HCT116 (cell line): Measurements from ENCODE around the gene MME. TPM values are rescaled to one million over a fixed set of nuclear protein-coding genes. Genes with fewer than 3 reads are reported as not detected.

Experiments used
- ATAC-seq: fragments of 200-7000 bp; cut with Tn5 transposase; 2 replicates; pipeline ENCODE4 v1.9.1; 2020; ENCODE audit warnings: mild to moderate bottlenecking, moderate library complexity
- BruUV-seq: library from RNA; stranded (reverse); fragments of 400-500 nt; replicated peaks from 2 replicates; lab custom pipeline; 2021; lab: Mats Ljungman, UMichigan
- CTCF ChIA-PET: fragments of 300-600 bp; sonication (Branson Sonifier 250); formaldehyde crosslinking; loops from one replicate; lab custom pipeline; 2021; ENCODE audit warnings: antibody characterized with exemption; lab: Charles Lee
- POLR2A ChIA-PET: fragments of 300-600, 350-600 bp; sonication (Branson Sonifier 250); formaldehyde crosslinking; loops from one replicate; lab custom pipeline; 2021; ENCODE audit warnings: antibody characterized with exemption; lab: Charles Lee
- RAD21 ChIA-PET, 2 experiments: fragments of 300-600 bp; sonication (Branson Sonifier 250); formaldehyde crosslinking; loops; one replicate each; lab custom pipeline; 2023; ENCODE audit warnings: low total read pairs in 2 of 2; ENCODE audit not compliant: uncharacterized antibody in 2 of 2, unreplicated experiment in 2 of 2, low non-redundant PET in 1 of 2; lab: Charles Lee
- DNase-seq: peaks from one replicate; pipeline ENCODE4 v3.0.0-alpha.2; 2010; ENCODE audit warnings: low read depth, low spot score
- H2AFZ ChIP-seq: fragments of 200-600 bp; shearing (Covaris generic), sonication (generic); 2 replicates; pipeline ENCODE4 v1.6.1; 2017; ENCODE audit warnings: low read depth, mixed run types, mixed read lengths, antibody characterized with exemption, low read length; ENCODE audit not compliant: poor library complexity, severe bottlenecking
- H3K27ac ChIP-seq: 2 replicates; pipeline ENCODE4 v1.5.1; 2012; ENCODE audit warnings: low read depth, low read length
- H3K27me3 ChIP-seq: fragments of 200-600 bp; sonication (generic); 2 replicates; pipeline ENCODE4 v1.6.1; 2016; ENCODE audit warnings: mixed run types, low read length, mixed read lengths; ENCODE audit not compliant: insufficient read depth
- H3K36me3 ChIP-seq, 2 experiments: fragments of 200-500 bp in 1 of 2; fragments of 200-600 bp in 1 of 2; sonication (Bioruptor generic) in 1 of 2; sonication (generic) in 1 of 2; 2 replicates each; pipeline versions ENCODE4 v1.5.1 to v1.6.1; 2014 to 2016; ENCODE audit warnings: low read length in 2 of 2, inconsistent platforms in 1 of 2, mixed read lengths in 1 of 2, mixed run types in 1 of 2; ENCODE audit not compliant: insufficient read depth in 2 of 2, control insufficient read depth in 1 of 2
- H3K4me1 ChIP-seq, 2 experiments: fragments of 200-600 bp in 1 of 2; sonication (generic) in 1 of 2; 2 replicates each; pipeline versions ENCODE4 v1.5.1 to v1.6.1; 2012 to 2017; ENCODE audit warnings: low read length in 2 of 2, inconsistent platforms in 1 of 2, mild to moderate bottlenecking in 1 of 2, mixed read lengths in 1 of 2, mixed run types in 1 of 2, moderate library complexity in 1 of 2; ENCODE audit not compliant: insufficient read depth in 2 of 2, control insufficient read depth in 1 of 2
- H3K4me2 ChIP-seq: fragments of 200-600 bp; sonication (generic); 2 replicates; pipeline ENCODE4 v1.6.1; 2017; ENCODE audit warnings: mixed run types, low read length, mixed read lengths
- H3K4me3 ChIP-seq, 2 experiments: fragments of 200-600 bp in 1 of 2; sonication (generic) in 1 of 2; replicated peaks in 1 of 2; 2 replicates each; pipeline ENCODE4 v1.5.1; 2011 to 2016; ENCODE audit warnings: low read length in 2 of 2, control low read depth in 1 of 2, low read depth in 1 of 2, mild to moderate bottlenecking in 1 of 2, mixed read lengths in 1 of 2, mixed run types in 1 of 2
- H3K79me2 ChIP-seq: fragments of 200-600 bp; sonication (generic); 2 replicates; pipeline ENCODE4 v1.6.1; 2017; ENCODE audit warnings: mild to moderate bottlenecking, mixed run types, low read length, moderate library complexity, mixed read lengths; ENCODE audit not compliant: insufficient read depth
- H3K9ac ChIP-seq: fragments of 200-600 bp; sonication (generic); 2 replicates; pipeline ENCODE4 v1.6.1; 2016; ENCODE audit warnings: low read length, mixed read lengths
- H3K9me2 ChIP-seq: fragments of 200-600 bp; sonication (generic), shearing (Covaris generic); 2 replicates; pipeline ENCODE4 v1.6.1; 2017; ENCODE audit warnings: mixed run types, mild to moderate bottlenecking, moderate library complexity; ENCODE audit not compliant: insufficient read depth
- H3K9me3 ChIP-seq, 2 experiments: fragments of 200-500 bp in 1 of 2; fragments of 200-600 bp in 1 of 2; sonication (Bioruptor generic) in 1 of 2; sonication (generic) in 1 of 2; 2 replicates each; pipeline ENCODE4 v1.6.1; 2014 to 2017; ENCODE audit warnings: low read length in 2 of 2, mixed read lengths in 2 of 2, inconsistent platforms in 1 of 2, low read depth in 1 of 2, mild to moderate bottlenecking in 1 of 2, mixed run types in 1 of 2, moderate library complexity in 1 of 2; ENCODE audit not compliant: control insufficient read depth in 1 of 2, insufficient read depth in 1 of 2
- H4K20me1 ChIP-seq: fragments of 200-600 bp; sonication (generic), shearing (Covaris generic); 2 replicates; pipeline ENCODE4 v1.6.1; 2017; ENCODE audit warnings: mixed run types, mild to moderate bottlenecking, moderate library complexity; ENCODE audit not compliant: insufficient read depth
- CEBPB ChIP-seq: IDR thresholded peaks from 2 replicates; pipeline ENCODE4 v1.6.1; 2012; ENCODE audit warnings: low read depth
- EGR1 ChIP-seq: IDR thresholded peaks from 2 replicates; pipeline ENCODE4 v1.6.1; 2012; ENCODE audit warnings: low read depth
- ELF1 ChIP-seq: IDR thresholded peaks from 2 replicates; pipeline ENCODE4 v1.6.1; 2012; ENCODE audit warnings: low read depth, borderline replicate concordance
- EZH2 ChIP-seq: fragments of 200-600 bp; sonication (generic); IDR thresholded peaks from 2 replicates; pipeline ENCODE4 v1.6.1; 2017; ENCODE audit warnings: antibody characterized with exemption, mixed run types
- EZH2phosphoT487 ChIP-seq: fragments of 200-600 bp; IDR thresholded peaks from 2 replicates; pipeline ENCODE4 v1.6.1; 2018; ENCODE audit warnings: antibody characterized with exemption, borderline replicate concordance
- FOSL1 ChIP-seq: IDR thresholded peaks from 2 replicates; pipeline ENCODE4 v1.6.1; 2012; ENCODE audit warnings: low read depth
- POLR2A ChIP-seq: IDR thresholded peaks from 2 replicates; pipeline ENCODE4 v1.7.0; 2011; ENCODE audit warnings: borderline replicate concordance; ENCODE audit not compliant: insufficient read depth, insufficient read length; ENCODE audit errors: extremely low read depth
- POLR2AphosphoS5 ChIP-seq: IDR thresholded peaks from 2 replicates; pipeline ENCODE4 v1.6.1; 2011; ENCODE audit warnings: mild to moderate bottlenecking, low read depth, low read length, moderate library complexity
- RAD21 ChIP-seq: IDR thresholded peaks from 2 replicates; pipeline ENCODE4 v1.6.1; 2012; ENCODE audit warnings: low read depth, mild to moderate bottlenecking
- SIN3A ChIP-seq: IDR thresholded peaks from 2 replicates; pipeline ENCODE4 v1.6.1; 2012; ENCODE audit warnings: low read depth
- SP1 ChIP-seq: IDR thresholded peaks from 2 replicates; pipeline ENCODE4 v1.6.1; 2012; ENCODE audit warnings: low read depth
- SRF ChIP-seq: IDR thresholded peaks from 2 replicates; pipeline ENCODE4 v1.6.1; 2012; ENCODE audit warnings: low read depth
- TCF7L2 ChIP-seq: IDR thresholded peaks from 2 replicates; pipeline ENCODE4 v1.7.0; 2011; ENCODE audit warnings: borderline replicate concordance, inconsistent platforms; ENCODE audit not compliant: insufficient read depth, insufficient read length; ENCODE audit errors: extremely low read depth
- YY1 ChIP-seq: IDR thresholded peaks from 2 replicates; pipeline ENCODE4 v1.6.1; 2011; ENCODE audit warnings: low read length, low read depth, moderate library complexity, mild to moderate bottlenecking; ENCODE audit not compliant: insufficient replicate concordance; ENCODE audit errors: extremely low read depth
- ZFX ChIP-seq: fragments of 450-650 bp; IDR thresholded peaks from 2 replicates; pipeline ENCODE4 v1.6.1; 2017
- ZNF274 ChIP-seq: fragments of 200-500 bp; sonication (Bioruptor generic); IDR thresholded peaks from 2 replicates; pipeline ENCODE4 v1.6.1; 2014; ENCODE audit warnings: mild to moderate bottlenecking, low read depth, low read length, inconsistent platforms
- intact Hi-C: fragments of 100-400 bp; cut with micrococcal nuclease; formaldehyde crosslinking; loops from 2 replicates; pipeline ENCODE4 v1.10.0; 2022
- total RNA-seq: library from RNA; stranded (reverse); gene quantifications from one replicate; pipeline ENCODE4 v1.2.1, GENCODE V29; 2021; ENCODE audit not compliant: unreplicated experiment
- TF ChIP-seq, protein P1 (sequence below): IDR thresholded peaks from 2 replicates; pipeline ENCODE4 v1.6.1; 2012
- TF ChIP-seq, protein P2 (sequence below): IDR thresholded peaks from 2 replicates; pipeline ENCODE4 v1.6.1; 2011; ENCODE audit warnings: mild to moderate bottlenecking, low read length, moderate library complexity; ENCODE audit not compliant: insufficient replicate concordance; ENCODE audit errors: extremely low read depth
- TF ChIP-seq, protein P3 (sequence below): IDR thresholded peaks from 2 replicates; pipeline ENCODE4 v1.6.1; 2012
- TF ChIP-seq, protein P4 (sequence below): IDR thresholded peaks from 2 replicates; pipeline ENCODE4 v1.6.1; 2012; ENCODE audit warnings: low read depth

MME gene
- total RNA-seq, 1 experiment from 2014 or later: 0.34 TPM

DNA sequence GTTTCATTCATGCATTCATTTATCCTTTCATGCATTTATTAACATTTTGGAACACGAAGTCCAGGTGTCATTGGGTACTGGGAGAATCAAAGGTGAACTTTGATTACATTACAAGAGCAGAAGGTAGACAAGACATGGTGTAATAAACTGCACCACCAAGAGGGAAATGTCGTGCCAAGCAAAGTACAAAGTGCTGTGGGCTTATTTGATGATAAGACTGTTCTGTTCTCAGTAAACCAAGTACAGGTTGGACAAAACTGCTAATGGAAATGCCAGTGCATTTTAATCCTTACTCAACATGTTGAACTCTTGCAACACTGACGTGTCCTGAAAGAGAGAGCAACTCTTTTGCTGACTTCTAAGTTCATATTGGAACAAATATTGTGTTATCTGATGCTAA is 69.4 kb downstream of the MME start:
- H3K4me2 ChIP-seq: no peak overlapping the region
- TF ChIP-seq YY1: no peak
- TF ChIP-seq, protein P1, sequence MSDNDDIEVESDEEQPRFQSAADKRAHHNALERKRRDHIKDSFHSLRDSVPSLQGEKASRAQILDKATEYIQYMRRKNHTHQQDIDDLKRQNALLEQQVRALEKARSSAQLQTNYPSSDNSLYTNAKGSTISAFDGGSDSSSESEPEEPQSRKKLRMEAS: no peak
- TF ChIP-seq SIN3A: no peak
- no peak for TF ChIP-seq TCF7L2
- TF ChIP-seq ZNF274: no peak
- TF ChIP-seq, protein P2, sequence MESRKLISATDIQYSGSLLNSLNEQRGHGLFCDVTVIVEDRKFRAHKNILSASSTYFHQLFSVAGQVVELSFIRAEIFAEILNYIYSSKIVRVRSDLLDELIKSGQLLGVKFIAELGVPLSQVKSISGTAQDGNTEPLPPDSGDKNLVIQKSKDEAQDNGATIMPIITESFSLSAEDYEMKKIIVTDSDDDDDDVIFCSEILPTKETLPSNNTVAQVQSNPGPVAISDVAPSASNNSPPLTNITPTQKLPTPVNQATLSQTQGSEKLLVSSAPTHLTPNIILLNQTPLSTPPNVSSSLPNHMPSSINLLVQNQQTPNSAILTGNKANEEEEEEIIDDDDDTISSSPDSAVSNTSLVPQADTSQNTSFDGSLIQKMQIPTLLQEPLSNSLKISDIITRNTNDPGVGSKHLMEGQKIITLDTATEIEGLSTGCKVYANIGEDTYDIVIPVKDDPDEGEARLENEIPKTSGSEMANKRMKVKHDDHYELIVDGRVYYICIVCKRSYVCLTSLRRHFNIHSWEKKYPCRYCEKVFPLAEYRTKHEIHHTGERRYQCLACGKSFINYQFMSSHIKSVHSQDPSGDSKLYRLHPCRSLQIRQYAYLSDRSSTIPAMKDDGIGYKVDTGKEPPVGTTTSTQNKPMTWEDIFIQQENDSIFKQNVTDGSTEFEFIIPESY: no peak
- no peak for TF ChIP-seq CEBPB
- TF ChIP-seq EZH2phosphoT487: no peak
- no peak for TF ChIP-seq ZFX
- TF ChIP-seq FOSL1: no peak
- no peak for TF ChIP-seq POLR2AphosphoS5
- TF ChIP-seq SRF: no peak
- no peak for TF ChIP-seq EZH2
- TF ChIP-seq SP1: no peak
- TF ChIP-seq, protein P3, sequence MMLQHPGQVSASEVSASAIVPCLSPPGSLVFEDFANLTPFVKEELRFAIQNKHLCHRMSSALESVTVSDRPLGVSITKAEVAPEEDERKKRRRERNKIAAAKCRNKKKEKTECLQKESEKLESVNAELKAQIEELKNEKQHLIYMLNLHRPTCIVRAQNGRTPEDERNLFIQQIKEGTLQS: no peak
- no peak for TF ChIP-seq EGR1
- TF ChIP-seq RAD21: no peak
- no peak for TF ChIP-seq ELF1
- TF ChIP-seq, protein P4, sequence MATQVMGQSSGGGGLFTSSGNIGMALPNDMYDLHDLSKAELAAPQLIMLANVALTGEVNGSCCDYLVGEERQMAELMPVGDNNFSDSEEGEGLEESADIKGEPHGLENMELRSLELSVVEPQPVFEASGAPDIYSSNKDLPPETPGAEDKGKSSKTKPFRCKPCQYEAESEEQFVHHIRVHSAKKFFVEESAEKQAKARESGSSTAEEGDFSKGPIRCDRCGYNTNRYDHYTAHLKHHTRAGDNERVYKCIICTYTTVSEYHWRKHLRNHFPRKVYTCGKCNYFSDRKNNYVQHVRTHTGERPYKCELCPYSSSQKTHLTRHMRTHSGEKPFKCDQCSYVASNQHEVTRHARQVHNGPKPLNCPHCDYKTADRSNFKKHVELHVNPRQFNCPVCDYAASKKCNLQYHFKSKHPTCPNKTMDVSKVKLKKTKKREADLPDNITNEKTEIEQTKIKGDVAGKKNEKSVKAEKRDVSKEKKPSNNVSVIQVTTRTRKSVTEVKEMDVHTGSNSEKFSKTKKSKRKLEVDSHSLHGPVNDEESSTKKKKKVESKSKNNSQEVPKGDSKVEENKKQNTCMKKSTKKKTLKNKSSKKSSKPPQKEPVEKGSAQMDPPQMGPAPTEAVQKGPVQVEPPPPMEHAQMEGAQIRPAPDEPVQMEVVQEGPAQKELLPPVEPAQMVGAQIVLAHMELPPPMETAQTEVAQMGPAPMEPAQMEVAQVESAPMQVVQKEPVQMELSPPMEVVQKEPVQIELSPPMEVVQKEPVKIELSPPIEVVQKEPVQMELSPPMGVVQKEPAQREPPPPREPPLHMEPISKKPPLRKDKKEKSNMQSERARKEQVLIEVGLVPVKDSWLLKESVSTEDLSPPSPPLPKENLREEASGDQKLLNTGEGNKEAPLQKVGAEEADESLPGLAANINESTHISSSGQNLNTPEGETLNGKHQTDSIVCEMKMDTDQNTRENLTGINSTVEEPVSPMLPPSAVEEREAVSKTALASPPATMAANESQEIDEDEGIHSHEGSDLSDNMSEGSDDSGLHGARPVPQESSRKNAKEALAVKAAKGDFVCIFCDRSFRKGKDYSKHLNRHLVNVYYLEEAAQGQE: no peak
- no peak for TF ChIP-seq POLR2A
- TF ChIP-seq, all 23 proteins: peak for 0
- intact Hi-C loops: no loop called here

More for the DNA sequence above, 69.4 kb downstream of the MME start:
- Histone ChIP-seq H3K9me3 (no peaks in the 10 kb centered on the region), H3K36me3 (no peaks in the 10 kb centered on the region), H3K27me3 (no peaks in the 10 kb centered on the region), H3K27ac (no peak overlapping the region), H3K9ac (no peak overlapping the region), H4K20me1 (no peaks in the 10 kb centered on the region), H2AFZ (no peak overlapping the region), H3K4me1 (no peaks in the 10 kb centered on the region), H3K9me2 (no peaks in the 10 kb centered on the region), H3K4me3 (no peak overlapping the region), H3K79me2 (no peaks in the 10 kb centered on the region)
- no TSS peak for BruUV-seq
- POLR2A ChIA-PET: no interaction called here
- ATAC-seq (no peak), DNase-seq (no peak)
- CTCF ChIA-PET: no interaction called here
- RAD21 ChIA-PET: no interaction called here
